B cell (primary cell): Measurements from ENCODE around the gene NKX6-1.

Experiments used
- EZH2 ChIP-seq: IDR thresholded peaks from 2 replicates; pipeline ENCODE4 v1.6.1; 2012; ENCODE audit warnings: borderline replicate concordance, low read depth, mild to moderate bottlenecking, moderate library complexity, low read length; ENCODE audit not compliant: insufficient read depth, poor library complexity, severe bottlenecking
- TF ChIP-seq, protein P1 (sequence below): fragments of 200-600 bp; IDR thresholded peaks from one replicate; pipeline ENCODE4 v1.8.0; 2022; ENCODE audit warnings: antibody characterized with exemption, mild to moderate bottlenecking

DNA sequence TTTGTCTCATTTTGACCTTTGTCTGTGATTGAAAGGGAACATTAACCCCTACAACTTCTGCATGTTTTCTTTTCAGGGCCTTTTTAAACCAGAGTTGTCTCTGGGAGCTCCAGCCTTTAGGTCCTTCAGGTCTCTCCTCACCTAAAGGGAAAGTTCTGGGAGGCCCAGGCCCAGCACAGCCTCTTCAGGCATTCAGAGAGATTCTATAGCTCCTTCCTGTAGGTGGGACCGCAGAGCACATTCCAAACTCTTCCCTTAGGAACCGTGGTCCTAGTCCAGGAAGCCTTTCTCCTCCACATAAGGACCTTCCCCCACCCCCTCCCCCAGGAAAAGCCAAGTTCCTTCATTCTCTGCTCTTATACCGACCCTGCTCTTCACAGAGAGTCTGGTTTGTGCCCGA is 14.9 kb downstream of the NKX6-1 start:
- TF ChIP-seq, protein P1, sequence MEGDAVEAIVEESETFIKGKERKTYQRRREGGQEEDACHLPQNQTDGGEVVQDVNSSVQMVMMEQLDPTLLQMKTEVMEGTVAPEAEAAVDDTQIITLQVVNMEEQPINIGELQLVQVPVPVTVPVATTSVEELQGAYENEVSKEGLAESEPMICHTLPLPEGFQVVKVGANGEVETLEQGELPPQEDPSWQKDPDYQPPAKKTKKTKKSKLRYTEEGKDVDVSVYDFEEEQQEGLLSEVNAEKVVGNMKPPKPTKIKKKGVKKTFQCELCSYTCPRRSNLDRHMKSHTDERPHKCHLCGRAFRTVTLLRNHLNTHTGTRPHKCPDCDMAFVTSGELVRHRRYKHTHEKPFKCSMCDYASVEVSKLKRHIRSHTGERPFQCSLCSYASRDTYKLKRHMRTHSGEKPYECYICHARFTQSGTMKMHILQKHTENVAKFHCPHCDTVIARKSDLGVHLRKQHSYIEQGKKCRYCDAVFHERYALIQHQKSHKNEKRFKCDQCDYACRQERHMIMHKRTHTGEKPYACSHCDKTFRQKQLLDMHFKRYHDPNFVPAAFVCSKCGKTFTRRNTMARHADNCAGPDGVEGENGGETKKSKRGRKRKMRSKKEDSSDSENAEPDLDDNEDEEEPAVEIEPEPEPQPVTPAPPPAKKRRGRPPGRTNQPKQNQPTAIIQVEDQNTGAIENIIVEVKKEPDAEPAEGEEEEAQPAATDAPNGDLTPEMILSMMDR: no peak
- no peak for TF ChIP-seq EZH2
